ENCODE measurements around the gene PITPNC1.
"Not testable (repeated sequence)": the region's sequence is repeated elsewhere in the genome, so short reads cannot be mapped to it uniquely, and the experiment has no call there.

The PITPNC1 gene

GRCh38 chr17:67702861-67703260 lies 325.8 kb downstream of the PITPNC1 start:
- not testable (repeated sequence) for DNase-seq

- no peak for DNase-seq
Measured at GRCh38 chr17:67707442-67707841, 330.4 kb downstream of the PITPNC1 start.

GRCh38 chr17:67708378-67708777 lies 331.3 kb downstream of the PITPNC1 start:
- DNase-seq: no peak

- no peak for DNase-seq
Measured at GRCh38 chr17:67711916-67712315, 334.8 kb downstream of the PITPNC1 start.

GRCh38 chr17:67712375-67712774 lies 335.3 kb downstream of the PITPNC1 start:
- no peak for DNase-seq

GRCh38 chr17:67713169-67713568 lies 336.1 kb downstream of the PITPNC1 start:
- no peak for DNase-seq

GRCh38 chr17:67716405-67716798 lies 339.3 kb downstream of the PITPNC1 start:
- no peak for DNase-seq

GRCh38 chr17:67717192-67717623 lies 340.1 kb downstream of the PITPNC1 start:
- no peak for DNase-seq

GRCh38 chr17:67717624-67718324 lies 340.7 kb downstream of the PITPNC1 start, which contains the start of gene NOL11:
TSS of gene NOL11 (plus strand) at chr17:67717936. CDS start at chr17:67717948, 12 bp downstream.
- peak; percentile 99 for DNase-seq

GRCh38 chr17:67718325-67718941 lies 341.4 kb downstream of the PITPNC1 start:
- no peak for DNase-seq

- DNase-seq: no peak
Measured at GRCh38 chr17:67725373-67725791, 348.3 kb downstream of the PITPNC1 start.

GRCh38 chr17:67725807-67726206 lies 348.7 kb downstream of the PITPNC1 start:
- no peak for DNase-seq

GRCh38 chr17:67727152-67728039 lies 350.3 kb downstream of the PITPNC1 start:
- DNase-seq: not testable (repeated sequence)

GRCh38 chr17:67729903-67730302 lies 352.8 kb downstream of the PITPNC1 start:
- no peak for DNase-seq

- DNase-seq: no peak
Measured at GRCh38 chr17:67730731-67731130, 353.6 kb downstream of the PITPNC1 start.

GRCh38 chr17:67733449-67733848 lies 356.4 kb downstream of the PITPNC1 start:
- no peak for DNase-seq

GRCh38 chr17:67737145-67737544 lies 360.1 kb downstream of the PITPNC1 start:
- no peak for DNase-seq

GRCh38 chr17:67742025-67742424 lies 364.9 kb downstream of the PITPNC1 start:
- no peak for DNase-seq

Data from T1000 (cell line).